22Rv1 (cell line): ENCODE data around the gene LIN52.

Source experiments
- H3K27ac ChIP-seq: fragments of 450-650 bp; 2 replicates; pipeline ENCODE4 v1.5.1; 2017
- CTCF ChIP-seq: fragments of 450-650 bp; IDR thresholded peaks from 2 replicates; pipeline ENCODE4 v1.5.1; 2017; ENCODE audit warnings: mild to moderate bottlenecking
- ZFX ChIP-seq: fragments of 450-650 bp; IDR thresholded peaks from 2 replicates; pipeline ENCODE4 v1.6.1; 2017; ENCODE audit warnings: antibody characterized with exemption, borderline replicate concordance

LIN52 gene

GRCh38 chr14:74049876-74050495, 34.8 kb upstream of the LIN52 start:
- no peak for TF ChIP-seq CTCF
- TF ChIP-seq ZFX = no peak
- no peak overlapping the region for H3K27ac ChIP-seq

- 0 out of 2 replicates have a peak overlapping the region, but pooled peaks have one; percentile 13 for H3K27ac ChIP-seq
- TF ChIP-seq ZFX (no peak), CTCF (no peak)
These were observed 22.0 kb upstream of the LIN52 start for GRCh38 chr14:74062809-74063150.

- no peak overlapping the region for H3K27ac ChIP-seq
These were observed 20.3 kb upstream of the LIN52 start for GRCh38 chr14:74064426-74064825.

GRCh38 chr14:74064883-74065282, 19.9 kb upstream of the LIN52 start:
- TF ChIP-seq CTCF (no peak), ZFX (no peak)
- no peak overlapping the region for H3K27ac ChIP-seq

More at GRCh38 chr14:74064426-74064825, 20.3 kb upstream of the LIN52 start:
- TF ChIP-seq CTCF (no peak), ZFX (no peak)

GRCh38 chr14:74065746-74066575, 18.8 kb upstream of the LIN52 start:
- H3K27ac ChIP-seq = no peak overlapping the region
- TF ChIP-seq ZFX (no peak), CTCF (no peak)

GRCh38 chr14:74077401-74077800, 7.4 kb upstream of the LIN52 start:
- no peak overlapping the region for H3K27ac ChIP-seq
- no peak for TF ChIP-seq CTCF
- TF ChIP-seq ZFX = no peak

GRCh38 chr14:74080820-74081460, 3.8 kb upstream of the LIN52 start:
- H3K27ac ChIP-seq = no peak overlapping the region
- TF ChIP-seq ZFX = no peak
- TF ChIP-seq CTCF = no peak
